Left lung (tissue), 10 donors: ENCODE data around the gene LPAR2. TPM values are rescaled to one million over a fixed set of nuclear protein-coding genes. Genes with fewer than 3 reads are reported as not detected.
A peak's percentile ranks its signal among the peaks of the same experiment; 100 is the strongest.

Source experiments
- ATAC-seq: fragments of 200-7000 bp; cut with Tn5 transposase; one replicate; pipeline ENCODE4 v1.9.1; 2020; ENCODE audit warnings: moderate library complexity
- DNase-seq, 4 donors: peaks; one replicate each; pipeline ENCODE4 v3.0.0-alpha.2; 2013 to 2020
- H3K27ac ChIP-seq, 2 donors: fragments of 200-600 bp; sonication (generic) in 1 of 2; one replicate each; pipeline versions ENCODE4 v1.5.0 to v1.8.0; 2020 to 2021
- H3K27me3 ChIP-seq, 2 donors: fragments of 200-600 bp; sonication (generic) in 1 of 2; one replicate each; pipeline versions ENCODE4 v1.5.0 to v1.8.0; 2020 to 2021
- H3K36me3 ChIP-seq, 2 donors: fragments of 200-600 bp; sonication (generic) in 1 of 2; one replicate each; pipeline versions ENCODE4 v1.5.0 to v1.8.0; 2020 to 2021
- H3K4me1 ChIP-seq, 2 donors: fragments of 200-600 bp; one replicate each; pipeline ENCODE4 v1.8.0; 2021
- H3K4me3 ChIP-seq, 2 donors: fragments of 200-600 bp; sonication (generic) in 1 of 2; one replicate each; pipeline versions ENCODE4 v1.5.0 to v1.8.0; 2020 to 2021; ENCODE audit warnings: mild to moderate bottlenecking in 1 of 2
- H3K9me3 ChIP-seq, 2 donors: fragments of 200-600 bp; sonication (generic) in 1 of 2; one replicate each; pipeline versions ENCODE4 v1.5.0 to v1.8.0; 2020 to 2021
- CTCF ChIP-seq, 2 donors: fragments of 200-600 bp; sonication (generic) in 1 of 2; IDR thresholded peaks; one replicate each; pipeline versions ENCODE4 v1.5.0 to v1.8.0; 2021; ENCODE audit warnings: antibody characterized with exemption in 2 of 2
- intact Hi-C, 2 donors: fragments of 100-400 bp; cut with DNase I; formaldehyde crosslinking; loops; one replicate each; pipeline versions ENCODE4 v1.11.2 to v1.14.2; 2022
- polyA plus RNA-seq, 6 donors: library from polyadenylated mRNA; unstranded; fragments of 120-200 nt; gene quantifications; one replicate each; pipeline ENCODE4 v1.2.1, GENCODE V29; 2013; ENCODE audit not compliant: insufficient read length in 6 of 6
- total RNA-seq, 2 donors: library from RNA; stranded (reverse); fragmentation: NEBNext Ultra II Directional; extraction: Animal tissue kit (Norgen Biotek cat#: 25700); gene quantifications; one replicate each; pipeline ENCODE4 v1.2.1, GENCODE V29; 2021
- donor health status: DM: no; HTN: yes; CAD: no.
- donor health status: DM: no; HTN: no; CAD: no.

LPAR2 gene
- total and polyA plus RNA-seq, 8 donors = 16.1 to 60.8 (median 41.6) TPM

DNA sequence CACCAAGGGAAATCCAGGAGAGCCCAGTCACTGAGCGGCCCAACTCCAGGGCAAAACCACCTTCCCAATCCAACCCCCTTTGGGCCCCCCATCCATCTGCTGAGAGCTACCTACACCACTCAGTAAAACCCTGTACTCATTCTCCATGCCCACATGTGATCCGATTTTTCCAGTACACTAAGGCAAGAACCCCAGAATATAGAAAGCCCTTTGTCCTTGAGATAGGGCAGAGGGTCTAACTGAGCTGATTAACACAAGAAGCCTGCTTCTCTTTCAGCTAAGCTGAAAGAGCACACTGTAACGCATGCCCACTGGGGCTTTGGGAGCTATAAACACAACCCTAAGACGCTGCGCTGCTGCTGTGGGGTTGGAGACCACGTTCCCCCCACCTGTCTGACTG, 45.5 kb downstream of the LPAR2 start:
- no peak for TF ChIP-seq CTCF (IDR thresholded peaks at IDR 0.05)
- no peak for ATAC-seq
- no peak overlapping the region for H3K4me3 ChIP-seq
- H3K27me3 ChIP-seq = no peaks in the 10 kb centered on the region
- H3K36me3 ChIP-seq = no peaks in the 10 kb centered on the region
- intact Hi-C loops = no loop called here
- H3K4me1 ChIP-seq = no peaks in the 10 kb centered on the region
- DNase-seq = peak in 1 of 4 donors; percentile 18
- H3K9me3 ChIP-seq = no peaks in the 10 kb centered on the region
- no peak overlapping the region for H3K27ac ChIP-seq

GRCh38 chr19:19581391-19581790, 46.6 kb downstream of the LPAR2 start:
- DNase-seq (peak in 1 of 4 donors; percentile 53), ATAC-seq (no peak)
- no peak overlapping the region for H3K4me3 ChIP-seq
- H3K4me1 ChIP-seq = no peaks in the 10 kb centered on the region
- no peaks in the 10 kb centered on the region for H3K36me3 ChIP-seq
- intact Hi-C loops = no loop called here
- no peak overlapping the region for H3K27ac ChIP-seq
- no peaks in the 10 kb centered on the region for H3K9me3 ChIP-seq
- no peaks in the 10 kb centered on the region for H3K27me3 ChIP-seq
- TF ChIP-seq CTCF (IDR thresholded peaks at IDR 0.05) = no peak

- H3K36me3 ChIP-seq = no peaks in the 10 kb centered on the region
- H3K4me3 ChIP-seq = no peak overlapping the region
- TF ChIP-seq CTCF (IDR thresholded peaks at IDR 0.05) = no peak
- no peaks in the 10 kb centered on the region for H3K4me1 ChIP-seq
- no peak for DNase-seq
- H3K27me3 ChIP-seq = no peaks in the 10 kb centered on the region
- ATAC-seq = no peak
- no peaks in the 10 kb centered on the region for H3K9me3 ChIP-seq
- intact Hi-C loops = no loop called here
- H3K27ac ChIP-seq = no peak overlapping the region
These were observed 47.6 kb downstream of the LPAR2 start for GRCh38 chr19:19580418-19580817.

- H3K4me3 ChIP-seq = no peak overlapping the region
- no peak for ATAC-seq
- H3K4me1 ChIP-seq = no peaks in the 10 kb centered on the region
- no peak overlapping the region for H3K27ac ChIP-seq
- DNase-seq = peak in 1 of 4 donors; percentile 73
- no peaks in the 10 kb centered on the region for H3K9me3 ChIP-seq
- no peaks in the 10 kb centered on the region for H3K36me3 ChIP-seq
- no peak for TF ChIP-seq CTCF (IDR thresholded peaks at IDR 0.05)
- intact Hi-C loops = no loop called here
- no peaks in the 10 kb centered on the region for H3K27me3 ChIP-seq
These were observed 48.3 kb downstream of the LPAR2 start for GRCh38 chr19:19579533-19580361.

GRCh38 chr19:19578252-19578651, 49.8 kb downstream of the LPAR2 start:
- intact Hi-C loops = no loop called here
- ATAC-seq = no peak

More at GRCh38 chr19:19578252-19578651, 49.8 kb downstream of the LPAR2 start:
- no peak overlapping the region for H3K4me3 ChIP-seq
- no peak overlapping the region for H3K27ac ChIP-seq
- DNase-seq = no peak
- no peaks in the 10 kb centered on the region for H3K27me3 ChIP-seq
- H3K4me1 ChIP-seq = no peaks in the 10 kb centered on the region
- H3K36me3 ChIP-seq = no peaks in the 10 kb centered on the region
- no peaks in the 10 kb centered on the region for H3K9me3 ChIP-seq
- no peak for TF ChIP-seq CTCF (IDR thresholded peaks at IDR 0.05)
